Left cardiac atrium (tissue), 4 donors: Measurements from ENCODE around the gene NRTN. TPM values are rescaled to one million over a fixed set of nuclear protein-coding genes. Genes with fewer than 3 reads are reported as not detected.
"Not testable (repeated sequence)": the region's sequence is repeated elsewhere in the genome, so short reads cannot be mapped to it uniquely, and the experiment has no call there.

Experiments
- ATAC-seq, 2 donors: fragments of 200-7000 bp; cut with Tn5 transposase; one replicate each; pipeline ENCODE4 v1.9.1; 2020; ENCODE audit warnings: mild to moderate bottlenecking in 2 of 2, moderate library complexity in 2 of 2
- DNase-seq: peaks from one replicate; pipeline ENCODE4 v3.0.0-alpha.2; 2020
- intact Hi-C, 2 donors: fragments of 100-400 bp; cut with DNase I; formaldehyde crosslinking; loops; one replicate each; pipeline versions ENCODE4 v1.14.1 to v1.15.1; 2022 to 2023
- total RNA-seq, 2 donors: library from RNA; stranded (reverse); fragmentation: NEBNext Ultra II Directional; extraction: Animal tissue kit (Norgen Biotek cat#: 25700); gene quantifications; one replicate each; pipeline ENCODE4 v1.2.1, GENCODE V29; 2021
- donor health status: DM: no; HTN: yes; CAD: no.
- donor health status: DM: no; HTN: yes; CAD: no; lungs with severe emphysema.
- donor health status: DM: yes; HTN: yes; CAD: no.
- donor health status: Dilated cardiomyopathy.

Gene NRTN
- total RNA-seq, 2 donors from 2014 or later, result 28.7 to 29.6 TPM

DNA sequence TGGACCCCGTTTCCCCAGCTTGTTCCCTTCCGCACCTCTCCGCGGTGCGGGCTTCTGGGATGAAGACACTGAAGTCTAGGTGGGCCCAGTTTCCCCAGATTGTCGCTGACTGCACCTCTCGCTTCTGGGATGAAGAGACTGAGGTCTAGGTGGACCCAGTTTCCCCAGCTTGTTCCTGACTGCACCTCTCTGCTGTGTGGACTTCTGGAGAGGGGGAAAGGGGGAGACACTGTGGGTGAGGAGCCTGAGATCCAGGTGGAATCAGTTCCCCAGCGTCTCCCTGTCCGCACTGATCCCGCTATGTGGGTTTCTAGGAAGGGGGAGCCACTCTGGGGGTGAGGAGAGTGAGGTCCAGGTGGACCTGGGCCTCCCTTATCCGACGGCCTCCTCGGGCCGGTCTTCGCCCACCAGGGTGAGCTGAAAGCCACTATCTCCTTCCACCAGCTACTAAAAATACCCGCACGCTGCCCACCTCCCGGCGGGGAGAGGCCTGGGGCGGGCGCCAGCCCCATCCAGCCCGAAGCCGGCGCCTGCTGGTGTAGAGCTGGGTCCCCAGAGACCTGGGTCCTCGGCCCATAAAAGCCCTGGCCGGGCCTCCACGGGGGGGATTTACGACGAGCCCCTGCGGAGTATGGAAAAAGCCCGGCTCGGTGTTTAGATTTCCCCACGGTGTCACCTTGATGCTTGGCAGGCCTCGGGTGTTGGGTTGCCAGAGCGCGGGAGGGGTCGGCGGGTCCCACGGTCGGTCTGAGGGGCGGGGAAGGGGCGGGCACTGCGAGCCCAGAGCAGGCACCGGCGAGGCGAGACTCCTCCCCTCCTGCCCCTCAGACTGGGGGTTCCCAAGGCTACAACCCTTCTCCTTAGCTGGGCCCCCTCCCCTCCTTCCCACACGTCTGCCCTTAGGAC lies 24.0 kb downstream of the NRTN start:
- intact Hi-C loops, result loop anchor here in 1 of 2 donors (5.0 kb wide), 1 partner anchor 63 kb away; no protein-coding TSS in a partner anchor
- ATAC-seq (peak; percentile 42 to 53), DNase-seq (peak; percentile 57)

- DNase-seq (no peak), ATAC-seq (no peak)
- intact Hi-C loops, result loop anchor here in 1 of 2 donors (5.0 kb wide), 1 partner anchor 63 kb away; no protein-coding TSS in a partner anchor
Observed at GRCh38 chr19:5829567-5830310, 24.9 kb downstream of the NRTN start.

- no peak for DNase-seq
- intact Hi-C loops, result no loop called here
- no peak for ATAC-seq
Observed at GRCh38 chr19:5831159-5831558, 26.3 kb downstream of the NRTN start.

DNA sequence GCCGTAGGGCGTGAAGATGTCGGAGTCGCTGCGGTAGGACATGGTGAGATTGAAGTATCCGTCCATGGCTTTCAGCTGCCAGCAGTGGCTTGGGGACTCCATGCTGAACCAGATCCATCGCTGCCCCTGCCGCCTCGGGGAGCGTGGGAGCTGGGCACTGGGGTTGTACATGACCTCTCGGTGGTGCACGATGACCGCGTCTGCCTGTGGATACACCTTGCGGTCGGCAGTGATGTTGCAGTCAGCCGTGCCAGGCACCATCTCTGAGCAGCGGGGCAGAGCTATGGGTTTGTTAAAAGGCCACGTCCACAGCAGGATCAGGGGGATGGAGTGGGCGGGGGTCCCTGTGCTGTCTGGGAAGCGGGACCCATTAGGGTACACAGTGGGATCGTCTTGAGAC lies 27.2 kb downstream of the NRTN start:
- DNase-seq, result no peak
- intact Hi-C loops, result no loop called here
- ATAC-seq, result no peak

GRCh38 chr19:5832527-5833216 lies 27.8 kb downstream of the NRTN start:
- DNase-seq (no peak), ATAC-seq (no peak)
- intact Hi-C loops, result no loop called here

- DNase-seq, result no peak
- intact Hi-C loops, result no loop called here
- ATAC-seq, result no peak
Observed at GRCh38 chr19:5837761-5838352, 33.0 kb downstream of the NRTN start.

DNA sequence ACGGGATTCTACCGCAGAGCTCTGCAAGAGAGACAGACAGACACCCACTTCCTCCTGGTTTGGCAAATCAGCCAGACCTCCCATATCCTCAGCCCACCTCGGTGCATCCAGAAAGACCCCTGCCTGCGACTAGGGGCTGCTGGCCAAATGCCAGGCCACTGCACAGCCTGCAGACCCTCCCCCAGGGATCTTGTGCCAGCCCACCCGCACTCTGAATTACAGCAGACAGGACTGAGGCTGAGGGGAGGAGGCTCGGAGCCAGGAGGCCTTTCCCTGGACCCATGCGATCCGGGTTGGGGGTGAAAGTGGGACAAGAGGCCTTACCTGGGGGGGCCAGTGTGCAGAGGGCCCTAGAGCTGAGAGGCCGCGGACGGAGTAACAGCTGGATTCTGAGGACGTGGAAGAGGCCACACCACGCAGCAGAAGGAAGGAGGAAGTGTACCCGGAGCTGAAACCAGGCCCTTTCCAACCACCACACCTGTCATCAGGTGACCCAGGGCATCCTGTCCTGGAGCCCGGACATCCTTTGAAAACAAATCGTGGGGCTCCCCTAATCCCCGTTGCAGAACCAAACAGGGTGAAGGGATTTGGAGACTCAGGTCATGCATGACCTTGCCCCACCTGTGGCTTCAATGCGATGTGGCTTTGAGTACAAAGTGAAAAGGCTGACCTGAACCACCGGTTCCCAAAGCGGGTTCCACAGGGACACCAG lies 33.6 kb downstream of the NRTN start:
- intact Hi-C loops, result no loop called here
- DNase-seq (no peak), ATAC-seq (no peak)

DNA sequence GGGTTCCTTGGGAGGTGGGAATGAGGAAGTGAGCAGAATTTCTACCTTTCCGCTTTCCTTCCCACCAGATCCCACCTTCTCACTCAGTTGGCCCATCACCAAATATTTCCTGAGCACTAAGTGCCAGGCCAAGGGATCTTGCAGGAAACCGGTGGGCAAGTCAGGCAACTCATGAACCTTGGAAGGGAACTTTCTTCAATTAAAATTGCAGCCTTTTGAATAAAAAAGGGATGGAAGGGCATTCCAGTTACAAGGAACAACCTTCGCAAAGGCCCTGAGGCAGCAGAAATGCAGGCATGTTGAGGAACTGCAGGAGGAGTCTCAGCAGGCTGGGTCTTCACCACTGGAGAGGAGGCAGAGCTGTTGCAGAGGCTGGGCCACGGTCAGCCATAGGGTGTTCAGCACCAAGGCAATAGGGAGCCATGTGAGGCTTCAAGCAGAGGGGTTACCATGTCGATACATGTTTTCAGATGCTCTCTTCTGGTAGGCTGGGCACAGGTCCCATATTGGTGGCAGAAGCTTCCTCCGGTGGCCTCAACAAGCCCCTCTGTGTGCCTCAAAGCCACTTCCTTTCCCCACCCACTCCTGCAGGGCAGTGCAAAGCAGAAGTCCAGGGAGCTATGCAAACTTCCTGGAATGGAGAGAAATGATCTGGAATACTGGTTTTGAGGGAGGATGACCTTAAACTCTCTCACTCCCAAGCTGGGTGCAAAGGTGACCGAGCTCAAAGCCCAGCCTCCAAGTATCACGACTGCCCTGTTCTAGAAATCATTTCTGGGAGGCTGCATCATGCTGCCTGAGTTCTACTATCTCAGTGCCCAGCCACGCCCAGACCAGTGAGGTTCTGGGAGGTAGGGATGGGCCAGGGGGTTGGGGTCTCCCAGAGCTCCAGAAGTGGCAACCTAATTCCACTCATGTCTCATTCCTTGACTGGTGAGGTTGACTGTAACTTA lies 34.5 kb downstream of the NRTN start, which contains the start of gene FUT6:
Gene FUT6 (minus strand): TSS at position 638 of the 953 bp plus-strand sequence. CDS start 7,135 bp downstream, outside the sequence.
- DNase-seq (no peak), ATAC-seq (no peak)
- intact Hi-C loops, result no loop called here

DNA sequence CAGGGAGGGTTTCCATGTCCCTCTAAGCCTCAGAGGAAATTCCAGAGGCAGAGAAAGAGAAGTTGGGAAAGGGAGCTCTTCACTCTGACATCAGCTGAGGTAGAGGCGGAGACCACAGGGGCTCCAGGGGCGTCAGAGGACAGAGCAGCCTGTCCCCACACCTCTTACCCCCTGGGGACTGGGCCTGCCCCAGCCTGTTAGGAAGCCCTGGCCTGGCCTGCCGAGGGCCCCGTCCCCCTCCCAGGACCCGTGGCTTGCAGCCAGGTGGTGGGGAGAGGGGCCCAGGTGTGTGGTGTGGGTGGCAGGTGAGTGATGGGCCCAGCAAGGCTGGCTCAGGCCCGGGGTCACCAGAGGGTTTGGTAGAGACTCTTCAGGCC lies 36.9 kb downstream of the NRTN start:
- ATAC-seq, DNase-seq, intact Hi-C loops: not testable (repeated sequence)

- ATAC-seq (no peak), DNase-seq (no peak)
- intact Hi-C loops, result no loop called here
Observed at GRCh38 chr19:5843295-5843927, 38.5 kb downstream of the NRTN start.

DNA sequence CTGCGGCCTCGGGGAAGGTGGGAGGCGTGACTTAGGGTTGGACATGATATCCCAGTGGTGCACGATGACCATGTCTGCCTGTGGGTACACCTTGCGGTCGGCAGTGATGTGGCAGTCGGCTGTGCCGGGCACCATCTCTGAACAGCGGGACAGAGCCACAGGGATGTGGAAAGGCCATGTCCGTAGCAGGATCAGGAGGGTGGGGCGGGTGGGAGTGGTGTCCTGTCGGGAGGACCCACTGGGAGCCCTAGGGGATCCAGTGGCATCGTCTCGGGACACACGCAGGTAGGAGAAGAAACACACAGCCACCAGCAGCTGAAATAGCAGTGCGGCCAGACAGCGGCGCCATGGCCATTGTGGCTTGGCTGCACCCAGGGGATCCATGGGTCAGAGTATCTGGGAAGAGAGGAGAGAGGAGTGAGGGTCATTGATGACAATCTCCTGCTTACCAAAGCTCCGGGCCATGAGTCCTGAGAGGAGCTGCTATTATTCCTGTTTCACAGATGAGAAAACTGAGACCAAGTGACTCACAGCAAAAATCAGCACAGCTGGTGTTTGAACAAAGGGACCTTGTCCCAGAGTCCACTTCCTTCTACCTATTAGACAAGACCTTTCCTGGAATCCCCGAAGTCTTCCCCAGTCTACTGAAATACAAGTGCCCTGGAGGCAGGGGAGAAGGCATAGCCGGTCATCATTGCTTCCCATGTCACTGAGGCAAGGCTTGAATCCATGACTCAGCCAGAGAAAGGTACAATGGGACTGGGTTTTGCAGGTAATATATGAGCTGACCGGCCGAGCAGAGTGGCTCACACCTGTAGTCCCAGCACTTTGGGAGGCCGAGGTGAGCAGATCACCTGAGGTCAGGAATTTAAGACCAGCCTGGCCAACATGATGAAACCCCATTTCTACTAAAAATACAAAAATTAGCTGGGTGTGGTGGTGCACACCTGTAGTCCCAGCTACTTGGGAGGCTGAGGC lies 39.9 kb downstream of the NRTN start:
- intact Hi-C loops, result no loop called here
- DNase-seq (no peak), ATAC-seq (no peak)

DNA sequence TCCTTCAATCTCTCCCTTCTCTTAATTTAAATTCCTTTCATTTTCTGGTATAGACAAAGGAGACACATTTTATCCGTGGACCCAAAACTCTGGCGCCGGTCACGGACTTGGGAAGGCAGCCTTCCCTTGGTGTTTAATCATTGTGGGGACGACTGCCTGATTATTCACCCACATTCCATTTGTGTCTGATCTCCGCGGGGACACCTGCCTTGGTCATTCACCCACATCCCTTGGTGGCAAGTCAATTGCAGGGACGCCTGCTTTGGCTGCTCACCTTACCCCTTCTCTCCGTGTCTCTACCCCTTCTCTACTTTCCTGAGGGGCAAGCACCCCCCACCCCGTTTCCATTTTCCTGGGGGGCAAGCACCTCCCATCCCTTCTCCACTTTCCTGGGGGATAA lies 43.0 kb downstream of the NRTN start:
- intact Hi-C loops, DNase-seq, ATAC-seq: not testable (repeated sequence)

- DNase-seq, ATAC-seq, intact Hi-C loops: not testable (repeated sequence)
Observed at GRCh38 chr19:5848621-5849020, 43.8 kb downstream of the NRTN start.

GRCh38 chr19:5850189-5850588 lies 45.3 kb downstream of the NRTN start:
- DNase-seq (no peak), ATAC-seq (no peak)
- intact Hi-C loops, result no loop called here

- ATAC-seq (peak; percentile 38 to 59), DNase-seq (peak; percentile 52)
- intact Hi-C loops, result no loop called here
Observed at GRCh38 chr19:5850743-5851293, 46.0 kb downstream of the NRTN start.
